ENCODE measurements around the gene LZTR1.

GRCh38 chr22:20994902-20995241 is 12.8 kb downstream of the LZTR1 start:
- no peak for TF ChIP-seq CTCF (IDR thresholded peaks at IDR 0.05; ENCODE audit: borderline replicate concordance, extremely low read depth, low read length, poor library complexity, severe bottlenecking)
- no peak for TF ChIP-seq EZH2 (IDR thresholded peaks at IDR 0.05; ENCODE audit: borderline replicate concordance, low read depth, low read length, severe bottlenecking)

All from DND-41 (cell line).